ENCODE results near the gene COL6A1. TPM values are rescaled to one million over a fixed set of nuclear protein-coding genes. Genes with fewer than 3 reads are reported as not detected.

The COL6A1 gene
- total RNA-seq, 4 donors from 2014 or later: 356 to 669 (median 427) TPM

DNA sequence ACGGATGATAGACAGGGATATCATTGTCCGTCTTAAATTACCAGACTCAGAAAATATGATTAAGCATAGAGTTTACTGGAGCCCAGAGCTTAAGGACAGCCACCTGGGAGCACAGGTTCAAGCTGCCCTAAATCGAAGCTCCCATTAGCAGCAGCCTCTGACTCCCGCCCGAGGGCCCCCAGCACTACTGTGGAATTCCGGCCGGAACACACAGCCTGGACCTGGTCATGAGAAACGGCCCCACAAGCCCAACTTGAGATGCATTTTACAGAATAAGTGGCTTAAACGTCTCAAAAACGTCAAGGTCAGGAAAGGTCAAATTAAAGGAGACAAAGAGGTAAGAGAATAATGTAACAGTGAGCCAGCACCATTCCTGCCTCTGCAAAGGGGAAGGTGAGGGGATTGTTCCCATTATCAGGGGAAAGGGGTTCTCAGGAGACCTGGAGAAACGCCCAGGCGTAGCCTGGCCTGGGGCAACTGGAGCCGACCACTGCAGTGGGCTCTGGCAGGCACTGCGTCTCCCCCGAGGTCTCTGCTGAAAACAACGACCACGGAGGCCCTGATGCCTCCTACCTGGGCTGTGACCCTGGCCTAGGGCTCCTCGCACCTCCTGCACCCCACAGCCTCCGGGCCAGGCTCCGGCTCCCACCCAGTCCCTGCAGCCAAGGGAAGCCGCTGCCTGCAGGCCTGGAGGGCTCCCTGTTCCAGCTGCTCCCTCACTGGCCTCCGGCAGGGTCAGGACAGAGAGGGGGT is 11.5 kb upstream of the COL6A1 start:
- H3K36me3 ChIP-seq: no peaks in the 10 kb centered on the region
- no peak overlapping the region for H3K4me3 ChIP-seq
- peaks cover 0 to 45% (median 43%) of the 10 kb centered on the region in 4 donors for H3K4me1 ChIP-seq
- TF ChIP-seq POLR2A (IDR thresholded peaks at IDR 0.05): no peak
- no peak for TF ChIP-seq EP300 (IDR thresholded peaks at IDR 0.05)
- TF ChIP-seq, protein P1, sequence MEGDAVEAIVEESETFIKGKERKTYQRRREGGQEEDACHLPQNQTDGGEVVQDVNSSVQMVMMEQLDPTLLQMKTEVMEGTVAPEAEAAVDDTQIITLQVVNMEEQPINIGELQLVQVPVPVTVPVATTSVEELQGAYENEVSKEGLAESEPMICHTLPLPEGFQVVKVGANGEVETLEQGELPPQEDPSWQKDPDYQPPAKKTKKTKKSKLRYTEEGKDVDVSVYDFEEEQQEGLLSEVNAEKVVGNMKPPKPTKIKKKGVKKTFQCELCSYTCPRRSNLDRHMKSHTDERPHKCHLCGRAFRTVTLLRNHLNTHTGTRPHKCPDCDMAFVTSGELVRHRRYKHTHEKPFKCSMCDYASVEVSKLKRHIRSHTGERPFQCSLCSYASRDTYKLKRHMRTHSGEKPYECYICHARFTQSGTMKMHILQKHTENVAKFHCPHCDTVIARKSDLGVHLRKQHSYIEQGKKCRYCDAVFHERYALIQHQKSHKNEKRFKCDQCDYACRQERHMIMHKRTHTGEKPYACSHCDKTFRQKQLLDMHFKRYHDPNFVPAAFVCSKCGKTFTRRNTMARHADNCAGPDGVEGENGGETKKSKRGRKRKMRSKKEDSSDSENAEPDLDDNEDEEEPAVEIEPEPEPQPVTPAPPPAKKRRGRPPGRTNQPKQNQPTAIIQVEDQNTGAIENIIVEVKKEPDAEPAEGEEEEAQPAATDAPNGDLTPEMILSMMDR (IDR thresholded peaks at IDR 0.05): no peak
- peaks cover 0 to 2% (median 0%) of the 10 kb centered on the region in 4 donors for H3K9me3 ChIP-seq
- H3K27me3 ChIP-seq: no peaks in the 10 kb centered on the region
- DNase-seq (ENCODE audit: low spot score in 2 of 2): no peak
- peak overlapping the region in 1 of 4 donors; percentile 94 for H3K27ac ChIP-seq
- WGBS, 2 donors: 67 to 79% methylated on average over 15 to 22 of the region's 22 CpGs

DNA sequence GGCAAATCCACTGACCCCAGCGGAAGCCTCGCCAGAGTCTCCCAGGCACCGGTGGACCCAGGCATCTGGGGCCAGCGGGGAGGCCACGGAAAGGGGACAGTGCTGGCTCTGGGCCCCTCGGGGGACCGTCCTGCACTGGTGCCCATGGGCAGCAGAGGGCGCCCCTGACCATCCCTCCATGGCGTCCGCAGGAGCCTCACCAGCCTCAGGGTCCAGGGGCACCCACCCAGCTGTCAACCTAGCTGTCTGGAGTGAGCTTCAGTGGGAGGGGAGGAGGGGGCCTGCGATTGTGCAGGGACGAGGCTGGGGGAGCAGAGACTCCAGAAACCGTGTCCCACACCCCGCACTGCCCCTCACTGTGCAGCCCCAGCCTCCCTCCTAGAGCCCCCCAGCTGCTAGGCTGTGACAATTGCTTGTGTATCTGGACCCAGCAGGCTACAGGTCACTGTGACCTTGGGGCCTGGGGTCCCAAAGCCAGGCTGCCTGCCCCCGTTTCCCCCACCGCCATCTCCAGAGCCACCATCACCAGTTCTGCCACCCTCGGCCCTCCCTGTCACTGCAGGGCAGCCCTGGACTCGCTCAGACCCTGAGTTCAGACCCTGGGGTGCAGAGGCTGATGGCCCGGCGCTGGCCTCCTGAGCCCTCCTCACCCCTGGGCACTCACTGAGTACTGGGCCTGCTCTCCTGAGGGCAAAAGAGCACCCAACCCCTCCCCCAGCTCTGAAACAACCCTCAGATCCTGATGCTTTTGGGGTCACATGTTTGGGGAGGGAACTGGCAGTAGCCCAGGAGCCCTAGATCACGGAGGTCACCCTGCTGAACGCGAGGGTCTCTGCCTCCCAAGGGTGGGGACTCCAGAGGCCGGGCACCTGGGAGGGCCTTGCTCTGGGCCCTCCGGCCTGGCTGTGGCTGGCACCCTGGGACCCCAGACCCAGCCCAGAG is 10.6 kb upstream of the COL6A1 start:
- Histone ChIP-seq H3K27ac (peak overlapping the region; percentile 16 to 98 (median 91)), H3K36me3 (no peaks in the 10 kb centered on the region), H3K9me3 (no peaks in the 10 kb centered on the region), H3K4me3 (no peak overlapping the region), H3K27me3 (no peaks in the 10 kb centered on the region), H3K4me1 (peaks cover 0 to 49% (median 46%) of the 10 kb centered on the region in 4 donors)
- peak in 1 of 2 donors; percentile 65 for DNase-seq (ENCODE audit: low spot score in 2 of 2)
- TF ChIP-seq, protein P1 (IDR thresholded peaks at IDR 0.05): peak; percentile 84 to 95 (median 93)
- no peak for TF ChIP-seq POLR2A (IDR thresholded peaks at IDR 0.05)
- no peak for TF ChIP-seq EP300 (IDR thresholded peaks at IDR 0.05)
- 22 to 54% methylated on average over 15 to 20 of the region's 25 CpGs for WGBS, 2 donors

DNA sequence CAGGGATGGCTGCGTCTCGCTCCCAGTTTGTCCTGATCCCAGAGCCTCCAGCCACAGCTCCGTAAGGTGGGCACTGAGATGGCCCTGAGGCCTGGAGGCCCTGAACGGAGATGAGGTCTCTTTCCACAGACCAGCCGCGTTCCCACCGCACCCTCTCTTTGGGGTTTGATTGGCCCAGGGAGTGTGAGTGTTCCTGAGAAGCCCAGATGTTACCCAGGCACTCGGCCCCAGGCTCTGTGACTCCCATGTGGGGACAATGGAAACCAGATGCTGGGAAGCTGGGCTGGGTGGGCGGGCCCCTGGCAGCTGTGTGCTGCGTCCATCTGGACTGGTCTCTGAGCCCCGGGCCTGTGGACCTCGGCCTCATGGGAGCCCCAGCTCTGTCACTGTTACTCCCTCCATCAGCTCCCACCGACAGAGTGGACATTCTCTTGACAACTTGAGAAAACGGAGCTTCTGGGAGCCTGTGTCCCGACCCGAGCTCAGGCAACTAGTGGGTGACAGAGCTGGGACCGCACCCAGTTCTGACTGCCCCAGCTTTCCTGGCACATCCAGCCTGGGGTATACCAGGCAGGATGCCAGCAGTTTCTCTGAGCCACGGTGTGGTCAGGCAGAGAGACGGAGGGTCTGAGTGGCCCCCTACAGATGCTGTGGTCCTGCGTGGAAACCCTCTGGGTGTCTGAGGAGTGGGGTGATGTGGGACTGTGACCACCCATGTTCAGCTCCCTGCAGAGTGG is 9.8 kb upstream of the COL6A1 start:
- DNase-seq (ENCODE audit: low spot score in 2 of 2): no peak

DNA sequence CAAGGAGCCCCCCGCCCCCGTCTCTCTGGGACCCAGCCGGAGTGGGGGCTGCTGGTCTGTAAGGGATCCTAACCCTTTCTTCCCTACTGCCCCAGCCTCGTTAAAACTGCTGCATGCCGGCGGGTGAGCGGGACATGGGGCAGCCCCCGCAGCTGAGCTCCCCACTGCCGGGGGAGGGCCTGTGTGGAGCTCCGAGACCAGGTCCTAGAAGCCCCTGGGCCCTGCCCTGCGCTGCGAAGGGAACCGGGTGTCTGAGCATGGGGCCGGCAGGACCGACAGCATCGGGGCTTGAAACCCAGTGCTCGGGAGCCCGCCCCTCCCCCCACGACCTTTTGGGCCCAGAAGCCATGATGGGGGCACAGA is 9.2 kb upstream of the COL6A1 start:
- DNase-seq (ENCODE audit: low spot score in 2 of 2): no peak
- Histone ChIP-seq H3K4me3 (peak overlapping the region; percentile 38 to 56 (median 53)), H3K27ac (peak overlapping the region; percentile 88 to 98 (median 92)), H3K4me1 (peaks cover 0 to 57% (median 47%) of the 10 kb centered on the region in 4 donors), H3K9me3 (no peaks in the 10 kb centered on the region), H3K36me3 (no peaks in the 10 kb centered on the region), H3K27me3 (no peaks in the 10 kb centered on the region)
- 28% methylated on average over 19 of the region's 19 CpGs; no CpG with 5 or more reads in 1 of the 2 donors for WGBS, 2 donors
- TF ChIP-seq POLR2A (IDR thresholded peaks at IDR 0.05): no peak
- TF ChIP-seq, protein P1 (IDR thresholded peaks at IDR 0.05): no peak
- TF ChIP-seq EP300 (IDR thresholded peaks at IDR 0.05): no peak

More for the DNA sequence above, 9.8 kb upstream of the COL6A1 start:
- 39 to 44% methylated on average over 16 to 17 of the region's 20 CpGs for WGBS, 2 donors
- H3K9me3 ChIP-seq: no peaks in the 10 kb centered on the region
- TF ChIP-seq EP300 (IDR thresholded peaks at IDR 0.05): no peak
- TF ChIP-seq POLR2A (IDR thresholded peaks at IDR 0.05): no peak
- TF ChIP-seq, protein P1 (IDR thresholded peaks at IDR 0.05): no peak
- H3K27me3 ChIP-seq: no peaks in the 10 kb centered on the region
- peaks cover 0 to 51% (median 46%) of the 10 kb centered on the region in 4 donors for H3K4me1 ChIP-seq
- peak overlapping the region in 1 of 4 donors; percentile 56 for H3K4me3 ChIP-seq
- peak overlapping the region; percentile 16 to 98 (median 91) for H3K27ac ChIP-seq
- no peaks in the 10 kb centered on the region for H3K36me3 ChIP-seq
